Measurements from ENCODE around the gene ANKRD33B.

ANKRD33B gene

DNA sequence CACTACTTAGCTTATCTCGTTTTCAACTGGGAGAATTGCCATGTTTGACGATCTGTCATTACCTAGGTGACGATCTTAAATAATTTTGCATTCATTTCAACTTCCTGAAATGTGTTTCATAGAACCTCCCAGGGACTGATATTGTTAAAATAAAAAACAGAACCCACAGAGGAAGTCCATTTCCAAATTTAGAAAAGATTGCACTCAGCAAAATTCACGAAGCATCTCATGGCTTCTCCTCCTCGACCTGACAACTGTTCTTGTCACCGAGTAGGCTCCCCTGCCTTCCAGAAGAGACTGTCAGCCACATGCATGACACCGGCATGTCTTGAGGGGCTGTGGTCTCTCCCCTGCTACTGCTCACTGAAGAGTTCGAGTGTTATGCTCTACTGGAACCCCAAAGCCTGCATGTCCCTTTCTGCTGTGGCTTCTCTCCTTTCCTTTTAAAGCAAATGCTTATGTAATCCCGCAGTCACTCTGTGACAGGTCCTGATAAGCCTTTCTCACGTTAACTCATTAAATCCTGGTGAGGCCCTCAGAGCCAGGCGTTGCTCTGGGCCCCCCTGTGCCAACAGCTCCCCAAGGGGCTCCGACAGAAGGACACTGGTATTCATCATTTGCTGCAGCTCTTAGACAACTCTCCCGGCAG lies 26.8 kb upstream of the ANKRD33B start:
- H3K27me3 ChIP-seq: no peaks in the 10 kb centered on the region
- H3K36me3 ChIP-seq: no peaks in the 10 kb centered on the region
- no peaks in the 10 kb centered on the region for H3K9me3 ChIP-seq
- H3K9ac ChIP-seq: peak overlapping the region; percentile 60; the same call in 1 of the 2 replicates
- peak overlapping the region; percentile 88 for H3K4me2 ChIP-seq
- H3K4me3 ChIP-seq: peak overlapping the region; percentile 41
- no peaks in the 10 kb centered on the region for H4K20me1 ChIP-seq
- TF ChIP-seq Cebpa-rat (IDR thresholded peaks at IDR 0.05): no peak
- peaks cover 35% of the 10 kb centered on the region for H3K4me1 ChIP-seq
- H3K27ac ChIP-seq: peak overlapping the region; percentile 65

DNA sequence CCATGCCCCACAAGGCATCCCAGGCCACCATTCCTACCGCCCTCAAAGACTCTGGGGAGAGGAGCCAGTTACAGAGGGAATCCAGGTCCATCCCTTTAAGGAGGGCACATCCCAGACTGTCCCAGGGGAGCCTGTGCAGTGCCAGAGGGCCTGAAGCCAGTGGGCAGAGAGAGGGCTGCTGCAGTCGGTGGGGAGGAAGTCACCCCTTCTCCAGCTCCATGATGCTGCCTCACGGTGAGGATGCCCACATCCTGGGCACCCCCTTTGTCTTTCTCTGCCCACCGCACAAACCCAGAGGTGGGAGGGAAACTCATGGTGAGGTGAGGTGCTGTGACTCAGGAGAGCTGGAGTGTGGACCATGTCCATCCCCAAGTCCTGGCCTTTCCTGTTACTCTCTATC lies 26.2 kb upstream of the ANKRD33B start:
- H3K9me3 ChIP-seq: no peaks in the 10 kb centered on the region
- H3K36me3 ChIP-seq: no peaks in the 10 kb centered on the region
- H3K4me3 ChIP-seq: peak overlapping the region; percentile 41; the same call in 1 of the 2 replicates
- no peaks in the 10 kb centered on the region for H3K27me3 ChIP-seq
- peak overlapping the region; percentile 88 for H3K4me2 ChIP-seq
- peaks cover 35% of the 10 kb centered on the region for H3K4me1 ChIP-seq
- peak overlapping the region; percentile 60; the same call in 1 of the 2 replicates for H3K9ac ChIP-seq
- peak overlapping the region; percentile 65 for H3K27ac ChIP-seq
- TF ChIP-seq Cebpa-rat (IDR thresholded peaks at IDR 0.05): no peak
- H4K20me1 ChIP-seq: no peaks in the 10 kb centered on the region

DNA sequence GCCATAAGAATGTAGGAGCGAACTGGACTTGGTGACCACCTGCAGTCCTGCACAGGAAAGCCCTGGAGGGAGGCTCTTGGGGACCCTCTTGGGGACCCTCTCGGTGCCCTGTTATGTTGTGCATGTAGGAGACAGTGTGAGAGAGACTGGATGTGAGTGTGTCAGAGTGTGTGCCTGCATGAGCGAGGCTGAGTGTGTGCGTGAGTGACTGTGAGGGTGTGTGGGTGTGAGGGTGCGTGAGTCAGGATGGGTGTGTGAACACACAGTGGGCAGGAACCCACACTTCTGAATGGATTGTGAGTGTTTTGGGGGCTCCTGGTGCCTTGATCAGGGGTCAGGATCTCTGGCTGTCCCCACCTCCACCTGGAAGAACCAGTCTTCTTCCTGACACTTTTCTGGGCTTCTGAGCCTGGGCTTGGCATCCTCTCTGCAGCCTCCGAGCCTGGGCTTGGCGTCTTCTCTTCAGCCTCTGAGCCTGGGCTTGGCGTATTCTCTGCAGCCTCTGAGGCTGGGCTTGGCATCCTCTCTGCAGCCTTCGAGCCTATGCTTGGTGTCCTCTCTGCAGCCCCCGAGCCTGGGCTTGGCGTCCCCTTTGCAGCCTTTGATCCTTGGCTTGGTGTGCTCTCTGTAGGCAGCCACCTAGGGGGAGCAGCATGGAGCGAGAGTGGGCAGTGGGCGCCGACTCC lies 25.6 kb upstream of the ANKRD33B start:
- Histone ChIP-seq H3K27me3 (no peaks in the 10 kb centered on the region), H3K36me3 (no peaks in the 10 kb centered on the region), H3K4me1 (peaks cover 35% of the 10 kb centered on the region), H3K4me3 (no peak overlapping the region), H3K4me2 (peak overlapping the region; percentile 88), H3K27ac (peak overlapping the region; percentile 65; the same call in 1 of the 2 replicates), H4K20me1 (no peaks in the 10 kb centered on the region), H3K9me3 (no peaks in the 10 kb centered on the region), H3K9ac (no peak overlapping the region)
- no peak for TF ChIP-seq Cebpa-rat (IDR thresholded peaks at IDR 0.05)

DNA sequence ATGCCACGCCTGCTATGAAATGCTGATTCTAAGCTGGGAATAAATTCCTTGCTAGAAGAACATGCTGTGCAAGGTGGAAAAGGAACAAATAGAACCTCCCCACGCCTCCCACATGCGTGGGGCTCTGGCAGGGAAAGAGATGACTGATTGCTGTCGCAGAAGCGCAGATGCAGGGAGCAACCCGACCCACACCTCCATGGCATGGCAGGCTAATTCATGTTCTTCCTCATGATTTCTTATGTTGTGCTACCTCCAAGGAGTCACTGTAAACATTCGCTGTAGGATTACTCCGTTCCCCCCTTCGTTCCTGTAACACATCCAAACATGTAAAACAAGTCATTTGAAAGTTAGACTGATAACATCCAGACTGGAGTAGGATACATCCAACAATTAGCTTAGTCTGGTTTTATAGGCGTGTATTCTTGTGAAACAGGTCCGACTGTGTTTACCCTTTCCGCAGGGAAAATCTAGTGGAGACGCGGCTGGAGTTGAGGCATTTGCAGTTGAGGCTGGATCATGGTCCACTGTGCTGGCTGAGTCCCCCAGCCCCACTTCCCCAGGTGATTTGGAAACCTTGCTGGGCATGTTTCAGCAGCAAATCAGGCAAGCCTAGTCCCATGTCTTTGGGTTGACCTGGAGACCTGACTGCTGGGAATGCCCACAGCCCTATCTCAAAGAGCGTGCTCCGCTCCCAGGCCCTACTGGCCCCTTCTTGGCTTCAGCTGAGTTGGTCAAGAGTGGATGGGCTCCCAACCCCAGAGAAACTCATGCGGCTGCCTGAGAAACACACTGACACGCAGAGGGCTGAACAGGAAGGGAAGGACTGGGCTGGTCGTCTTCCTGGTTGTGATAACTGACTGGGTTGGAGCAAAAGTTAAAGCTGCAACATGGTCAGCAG lies 24.8 kb upstream of the ANKRD33B start:
- TF ChIP-seq Cebpa-rat (IDR thresholded peaks at IDR 0.05): no peak
- Histone ChIP-seq H3K4me2 (peak overlapping the region; percentile 88; the same call in 1 of the 2 replicates), H3K27ac (no peak overlapping the region), H3K36me3 (no peaks in the 10 kb centered on the region), H4K20me1 (no peaks in the 10 kb centered on the region), H3K9ac (no peak overlapping the region), H3K27me3 (no peaks in the 10 kb centered on the region), H3K9me3 (no peaks in the 10 kb centered on the region), H3K4me1 (peaks cover 29% of the 10 kb centered on the region), H3K4me3 (no peak overlapping the region)

DNA sequence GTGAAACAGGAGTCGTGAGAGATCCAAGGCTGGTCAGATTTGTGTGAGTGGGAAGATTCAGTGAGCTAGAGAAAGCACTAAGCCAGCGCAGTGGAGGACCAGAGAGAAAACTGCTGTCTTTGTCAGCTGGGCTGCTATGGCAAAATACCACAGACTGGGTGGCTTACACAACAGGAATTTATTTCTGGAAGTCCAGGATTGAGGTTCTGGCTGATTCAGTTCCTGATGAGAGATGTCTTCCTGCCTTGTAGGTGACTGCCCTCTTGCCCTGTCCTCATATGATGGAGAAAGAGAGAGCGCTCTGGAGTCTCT lies 24.2 kb upstream of the ANKRD33B start:
- Histone ChIP-seq H3K9ac (no peak overlapping the region), H3K4me2 (no peak overlapping the region), H3K9me3 (no peaks in the 10 kb centered on the region), H3K36me3 (no peaks in the 10 kb centered on the region), H3K4me3 (no peak overlapping the region), H4K20me1 (no peaks in the 10 kb centered on the region), H3K27ac (no peak overlapping the region), H3K4me1 (peaks cover 29% of the 10 kb centered on the region), H3K27me3 (no peaks in the 10 kb centered on the region)
- TF ChIP-seq Cebpa-rat (IDR thresholded peaks at IDR 0.05): no peak

DNA sequence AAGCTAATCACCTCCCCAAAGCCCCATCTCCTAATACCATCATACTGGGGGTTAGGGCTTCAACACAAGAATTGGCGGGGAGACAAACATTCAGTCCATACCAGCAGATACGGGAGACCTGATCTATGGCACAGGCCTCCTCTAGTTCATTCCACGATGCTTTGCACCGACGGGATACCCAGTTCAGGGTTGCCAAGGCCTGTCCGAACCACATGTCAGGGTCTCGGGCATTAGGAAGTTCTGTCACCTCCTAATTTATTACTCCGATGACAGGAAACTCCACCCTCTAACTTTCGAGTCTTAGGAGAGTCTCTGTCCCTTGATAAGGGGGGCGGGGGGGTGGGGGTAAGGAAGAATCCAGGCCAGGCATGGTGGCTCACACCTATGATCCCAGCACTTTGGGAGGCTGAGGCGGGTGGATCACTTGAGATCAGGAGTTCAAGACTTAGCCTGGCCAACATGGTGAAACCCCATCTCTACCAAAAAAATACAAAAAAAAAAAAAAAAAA lies 23.8 kb upstream of the ANKRD33B start:
- H3K9me3 ChIP-seq: no peaks in the 10 kb centered on the region
- no peak overlapping the region for H3K4me2 ChIP-seq
- H3K9ac ChIP-seq: no peak overlapping the region
- H3K36me3 ChIP-seq: no peaks in the 10 kb centered on the region
- no peaks in the 10 kb centered on the region for H4K20me1 ChIP-seq
- H3K27ac ChIP-seq: no peak overlapping the region
- TF ChIP-seq Cebpa-rat (IDR thresholded peaks at IDR 0.05): no peak
- H3K4me3 ChIP-seq: no peak overlapping the region
- H3K27me3 ChIP-seq: no peaks in the 10 kb centered on the region
- H3K4me1 ChIP-seq: peaks cover 29% of the 10 kb centered on the region

DNA sequence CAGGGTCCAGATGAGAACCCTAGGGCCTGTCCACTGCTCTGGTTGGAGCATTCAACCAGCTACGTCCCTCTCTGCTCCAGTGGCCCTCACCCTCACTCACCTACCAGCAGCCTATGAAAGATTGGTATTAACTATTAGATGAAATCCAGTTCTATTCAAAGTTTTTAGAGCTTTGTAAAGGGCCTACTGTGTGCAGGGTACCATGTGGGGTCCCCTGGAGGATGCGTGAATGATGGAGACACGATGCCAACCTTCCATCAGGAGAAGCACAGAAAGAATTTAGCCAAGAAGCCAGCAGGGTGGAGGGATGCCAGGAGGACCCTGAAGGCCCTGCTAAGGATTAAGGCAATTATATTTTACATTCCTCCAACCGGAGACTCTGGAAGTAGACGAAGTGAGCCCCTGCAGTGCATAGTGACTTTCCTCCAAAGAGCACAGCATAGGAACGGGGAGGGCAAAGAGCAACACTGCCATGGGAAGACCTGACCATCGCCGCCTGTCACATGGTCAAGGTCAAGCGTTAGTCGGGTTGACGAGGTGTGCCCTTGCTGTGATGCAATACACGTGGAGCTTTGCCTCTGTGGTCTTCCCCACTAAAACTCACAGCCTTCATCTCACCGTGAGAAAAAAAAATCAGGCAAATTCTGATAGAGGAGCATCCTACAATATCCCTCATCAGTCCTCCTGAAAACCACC lies 22.8 kb upstream of the ANKRD33B start:
- Histone ChIP-seq H3K4me1 (peaks cover 29% of the 10 kb centered on the region), H3K9me3 (no peaks in the 10 kb centered on the region), H3K4me2 (no peak overlapping the region), H3K9ac (no peak overlapping the region), H3K4me3 (no peak overlapping the region), H4K20me1 (no peaks in the 10 kb centered on the region), H3K27ac (no peak overlapping the region), H3K27me3 (no peaks in the 10 kb centered on the region), H3K36me3 (no peaks in the 10 kb centered on the region)
- no peak for TF ChIP-seq Cebpa-rat (IDR thresholded peaks at IDR 0.05)

DNA sequence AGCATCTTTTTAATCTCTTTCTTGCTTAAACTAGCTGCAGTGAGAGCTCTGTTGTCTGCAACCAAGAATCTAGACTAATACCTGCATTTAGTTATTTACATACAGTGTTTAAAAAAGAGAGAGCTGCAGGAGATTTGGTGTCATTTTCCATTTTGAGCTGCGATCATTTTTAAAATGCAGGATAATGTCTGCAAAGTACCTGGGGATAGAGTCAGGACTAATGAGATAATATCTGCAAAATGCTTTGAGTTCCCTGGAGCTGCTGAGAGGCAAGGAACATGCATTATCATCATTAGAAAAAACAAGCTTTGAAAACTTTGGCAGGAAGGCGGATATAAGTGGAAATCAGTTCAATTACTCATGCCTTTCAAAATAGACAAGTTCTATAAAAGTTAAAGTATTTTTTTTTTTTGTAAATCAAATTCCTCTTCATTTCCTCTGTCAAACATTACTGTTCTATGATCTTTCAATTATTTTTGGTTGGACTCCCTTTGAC lies 21.8 kb upstream of the ANKRD33B start:
- Histone ChIP-seq H3K36me3 (no peaks in the 10 kb centered on the region), H4K20me1 (no peaks in the 10 kb centered on the region), H3K27ac (no peak overlapping the region), H3K4me1 (peaks cover 19% of the 10 kb centered on the region), H3K9me3 (no peaks in the 10 kb centered on the region), H3K4me2 (no peak overlapping the region), H3K4me3 (no peak overlapping the region), H3K27me3 (no peaks in the 10 kb centered on the region), H3K9ac (no peak overlapping the region)
- no peak for TF ChIP-seq Cebpa-rat (IDR thresholded peaks at IDR 0.05)

DNA sequence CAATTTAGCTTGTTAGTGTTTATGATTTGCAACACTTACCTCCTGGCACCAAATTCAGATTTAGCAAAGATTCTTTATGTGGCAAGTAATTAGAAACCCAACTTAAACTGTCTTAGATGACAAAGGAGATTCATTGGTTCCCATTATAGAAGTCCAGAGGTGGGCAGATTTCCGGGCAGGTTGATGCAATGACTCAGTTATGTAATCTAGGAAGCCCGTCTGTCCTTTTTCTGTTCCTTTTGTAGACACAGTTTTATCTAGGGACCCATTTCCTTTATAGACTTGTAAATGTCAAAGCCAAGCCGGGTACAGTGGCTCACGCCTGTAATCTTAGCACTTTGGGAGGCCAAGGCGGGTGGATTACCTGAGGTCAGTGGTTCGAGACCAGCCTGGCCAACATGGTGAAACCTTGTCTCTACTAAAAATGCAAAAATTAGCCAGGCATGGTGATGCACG lies 20.3 kb upstream of the ANKRD33B start:
- Histone ChIP-seq H3K27ac (no peak overlapping the region), H3K4me1 (0 out of 2 replicates have a peak, but pooled peaks cover 4% of the 10 kb centered on the region), H3K36me3 (no peaks in the 10 kb centered on the region), H3K9me3 (no peaks in the 10 kb centered on the region), H3K4me3 (no peak overlapping the region), H3K4me2 (no peak overlapping the region), H4K20me1 (no peaks in the 10 kb centered on the region), H3K9ac (no peak overlapping the region), H3K27me3 (no peaks in the 10 kb centered on the region)
- TF ChIP-seq Cebpa-rat (IDR thresholded peaks at IDR 0.05): no peak

Data from BLaER1 (cell line).